Loucy (cell line): ENCODE data around the gene ZNF768.

Source experiments
- H2AFZ ChIP-seq: fragments of 200-600 bp; sonication (generic); 2 replicates; pipeline ENCODE4 v1.6.0; 2016; ENCODE audit warnings: antibody characterized with exemption, mild to moderate bottlenecking, low read length, moderate library complexity
- H3F3A ChIP-seq: fragments of 200-600 bp; 2 replicates; pipeline ENCODE4 v1.6.0; 2016; ENCODE audit warnings: antibody characterized with exemption, low read depth, mild to moderate bottlenecking
- H3K27me3 ChIP-seq: fragments of 200-600 bp; sonication (generic); 2 replicates; pipeline ENCODE4 v1.6.1; 2014; ENCODE audit warnings: low read length, mild to moderate bottlenecking; ENCODE audit not compliant: insufficient read depth, poor library complexity, severe bottlenecking
- H3K36me3 ChIP-seq: fragments of 200-600 bp; sonication (generic); 2 replicates; pipeline ENCODE4 v1.6.1; 2016; ENCODE audit warnings: low read length; ENCODE audit not compliant: insufficient read depth
- H3K4me1 ChIP-seq: fragments of 200-600 bp; sonication (generic); 2 replicates; pipeline ENCODE4 v1.5.1; 2014; ENCODE audit warnings: low read length, mild to moderate bottlenecking; ENCODE audit not compliant: insufficient read depth, poor library complexity, severe bottlenecking
- H3K4me2 ChIP-seq: fragments of 200-600 bp; sonication (generic); 2 replicates; pipeline ENCODE4 v1.6.0; 2014; ENCODE audit warnings: antibody characterized with exemption, low read length, low read depth, mild to moderate bottlenecking; ENCODE audit not compliant: poor library complexity, severe bottlenecking
- H3K4me3 ChIP-seq: fragments of 200-600 bp; sonication (generic); 2 replicates; pipeline ENCODE4 v1.5.1; 2014; ENCODE audit warnings: low read length, mild to moderate bottlenecking, mixed read lengths; ENCODE audit not compliant: poor library complexity, severe bottlenecking
- H3K79me2 ChIP-seq: fragments of 200-600 bp; sonication (generic); 2 replicates; pipeline ENCODE4 v1.6.1; 2014; ENCODE audit warnings: low read length; ENCODE audit not compliant: insufficient read depth
- H3K9ac ChIP-seq: fragments of 200-600 bp; sonication (generic); 2 replicates; pipeline ENCODE4 v1.6.0; 2014; ENCODE audit warnings: mild to moderate bottlenecking, low read depth, low read length, moderate library complexity; ENCODE audit not compliant: poor library complexity, severe bottlenecking
- H3K9me2 ChIP-seq: fragments of 200-600 bp; sonication (generic); replicated peaks from 2 replicates; pipeline ENCODE4 v1.6.1; 2016; ENCODE audit warnings: low read depth, low read length, mixed read lengths
- H3K9me3 ChIP-seq: fragments of 200-600 bp; sonication (generic); 2 replicates; pipeline ENCODE4 v1.6.1; 2014; ENCODE audit warnings: mild to moderate bottlenecking, antibody characterized with exemption, low read length, low read depth; ENCODE audit not compliant: insufficient read depth
- H4K20me1 ChIP-seq: fragments of 200-600 bp; sonication (generic); 2 replicates; pipeline ENCODE4 v1.6.0; 2014; ENCODE audit warnings: antibody characterized with exemption, low read length, mild to moderate bottlenecking; ENCODE audit not compliant: insufficient read depth, poor library complexity, severe bottlenecking
- CTCF ChIP-seq: fragments of 200-600 bp; sonication (generic); conservative IDR thresholded peaks from 2 replicates; pipeline ENCODE4 v1.5.1; 2014; ENCODE audit warnings: mild to moderate bottlenecking, antibody characterized with exemption, low read length
- EZH2phosphoT487 ChIP-seq: fragments of 200-600 bp; IDR thresholded peaks from 2 replicates; pipeline ENCODE4 v1.6.1; 2018; ENCODE audit warnings: antibody characterized with exemption, mild to moderate bottlenecking, moderate library complexity, borderline replicate concordance

ZNF768 gene

GRCh38 chr16:30565984-30566383, 39.6 kb upstream of the ZNF768 start:
- Histone ChIP-seq H3K9me2 (no peaks in the 10 kb centered on the region), H3F3A (no peaks in the 10 kb centered on the region), H3K4me3 (no peak overlapping the region), H3K36me3 (no peaks in the 10 kb centered on the region), H2AFZ (no peak overlapping the region), H3K27me3 (no peaks in the 10 kb centered on the region), H3K9ac (no peak overlapping the region), H3K4me2 (no peak overlapping the region), H3K79me2 (peaks cover 12% of the 10 kb centered on the region), H3K4me1 (peaks cover 16% of the 10 kb centered on the region), H4K20me1 (no peaks in the 10 kb centered on the region), H3K9me3 (no peaks in the 10 kb centered on the region)
- no peak for TF ChIP-seq CTCF
- no peak for TF ChIP-seq EZH2phosphoT487

GRCh38 chr16:30565526-30565925, 39.2 kb upstream of the ZNF768 start:
- Histone ChIP-seq H3K4me1 (peaks cover 16% of the 10 kb centered on the region), H3K36me3 (no peaks in the 10 kb centered on the region), H3K9me2 (no peaks in the 10 kb centered on the region), H3K27me3 (no peaks in the 10 kb centered on the region), H3K4me3 (no peak overlapping the region), H3K79me2 (peaks cover 9% of the 10 kb centered on the region), H3K9me3 (no peaks in the 10 kb centered on the region), H3K9ac (no peak overlapping the region), H2AFZ (no peak overlapping the region), H4K20me1 (no peaks in the 10 kb centered on the region), H3F3A (no peaks in the 10 kb centered on the region), H3K4me2 (no peak overlapping the region)
- TF ChIP-seq CTCF (no peak), EZH2phosphoT487 (no peak)

- Histone ChIP-seq H2AFZ (no peak overlapping the region), H3K4me3 (no peak overlapping the region), H3K4me1 (peaks cover 9% of the 10 kb centered on the region), H3K79me2 (peaks cover 11% of the 10 kb centered on the region), H3F3A (no peaks in the 10 kb centered on the region), H3K9ac (no peak overlapping the region), H3K4me2 (no peak overlapping the region), H3K36me3 (no peaks in the 10 kb centered on the region), H3K9me2 (no peaks in the 10 kb centered on the region), H3K9me3 (no peaks in the 10 kb centered on the region), H4K20me1 (no peaks in the 10 kb centered on the region), H3K27me3 (no peaks in the 10 kb centered on the region)
- no peak for TF ChIP-seq EZH2phosphoT487
- no peak for TF ChIP-seq CTCF
Measured at GRCh38 chr16:30562021-30562420, 35.7 kb upstream of the ZNF768 start.
